Trophoblast cell (in vitro differentiated cells and primary cell): ENCODE measurements around the gene BOK.

Experiments
- DNase-seq, 2 donors: peaks; one replicate each; pipeline ENCODE4 v3.0.0-alpha.2; 2016
- H2AFZ ChIP-seq: 2 replicates; pipeline ENCODE4 v1.6.1; 2013; ENCODE audit warnings: low read length, moderate library complexity, mild to moderate bottlenecking; ENCODE audit not compliant: insufficient read depth, poor library complexity
- H2AK5ac ChIP-seq: 2 replicates; pipeline ENCODE4 v1.6.1; 2013; ENCODE audit warnings: mild to moderate bottlenecking, low read length
- H2BK120ac ChIP-seq: 2 replicates; pipeline ENCODE4 v1.6.1; 2013; ENCODE audit warnings: low read length, mild to moderate bottlenecking, moderate library complexity; ENCODE audit not compliant: insufficient read depth, poor library complexity
- H2BK12ac ChIP-seq: 2 replicates; pipeline ENCODE4 v1.6.1; 2013; ENCODE audit warnings: mild to moderate bottlenecking, low read length, moderate library complexity
- H2BK5ac ChIP-seq: 2 replicates; pipeline ENCODE4 v1.6.1; 2013; ENCODE audit warnings: low read length, low read depth, moderate library complexity, mild to moderate bottlenecking; ENCODE audit not compliant: poor library complexity
- H3K14ac ChIP-seq: 2 replicates; pipeline ENCODE4 v1.6.1; 2013; ENCODE audit warnings: mild to moderate bottlenecking, low read length
- H3K18ac ChIP-seq: 2 replicates; pipeline ENCODE4 v1.6.1; 2013; ENCODE audit warnings: mild to moderate bottlenecking, low read length
- H3K23ac ChIP-seq: 2 replicates; pipeline ENCODE4 v1.6.1; 2013; ENCODE audit warnings: low read length
- H3K27ac ChIP-seq: 2 replicates; pipeline ENCODE4 v1.5.1; 2013; ENCODE audit warnings: low read depth, mild to moderate bottlenecking, inconsistent platforms, low read length, moderate library complexity
- H3K27me3 ChIP-seq: 2 replicates; pipeline ENCODE4 v1.6.1; 2013; ENCODE audit warnings: inconsistent platforms, mild to moderate bottlenecking, low read length, moderate library complexity; ENCODE audit not compliant: insufficient read depth
- H3K36me3 ChIP-seq, 2 experiments: 1 replicate in 1 of 2; 2 replicates in 1 of 2; pipeline ENCODE4 v1.6.1; 2013; ENCODE audit warnings: low read length in 2 of 2, mild to moderate bottlenecking in 2 of 2, moderate library complexity in 1 of 2; ENCODE audit not compliant: insufficient read depth in 2 of 2, control insufficient read depth in 1 of 2
- H3K4ac ChIP-seq: 2 replicates; pipeline ENCODE4 v1.6.1; 2013; ENCODE audit warnings: low read depth, mild to moderate bottlenecking, low read length, moderate library complexity
- H3K4me1 ChIP-seq, 2 experiments: 1 replicate in 1 of 2; 2 replicates in 1 of 2; pipeline ENCODE4 v1.6.1; 2013; ENCODE audit warnings: low read length in 2 of 2, mild to moderate bottlenecking in 2 of 2, moderate library complexity in 1 of 2; ENCODE audit not compliant: insufficient read depth in 2 of 2, control insufficient read depth in 1 of 2
- H3K4me2 ChIP-seq: 2 replicates; pipeline ENCODE4 v1.6.1; 2013; ENCODE audit warnings: inconsistent platforms, mild to moderate bottlenecking, low read length, moderate library complexity
- H3K4me3 ChIP-seq: 2 replicates; pipeline ENCODE4 v1.5.1; 2013; ENCODE audit warnings: mild to moderate bottlenecking, low read depth, low read length, inconsistent platforms
- H3K79me1 ChIP-seq: one replicate; pipeline ENCODE4 v1.6.1; 2013; ENCODE audit warnings: low read length
- H3K79me2 ChIP-seq: 2 replicates; pipeline ENCODE4 v1.6.1; 2013; ENCODE audit warnings: low read length, mild to moderate bottlenecking; ENCODE audit not compliant: control insufficient read depth, insufficient read depth, poor library complexity
- H3K9ac ChIP-seq: 2 replicates; pipeline ENCODE4 v1.6.1; 2013; ENCODE audit warnings: mild to moderate bottlenecking, low read length
- H3K9me3 ChIP-seq: 2 replicates; pipeline ENCODE4 v1.6.1; 2013; ENCODE audit warnings: low read depth, mild to moderate bottlenecking, control low read depth, inconsistent platforms, low read length; ENCODE audit not compliant: insufficient read depth
- H4K12ac ChIP-seq: 2 replicates; pipeline ENCODE4 v1.6.1; 2013; ENCODE audit warnings: low read depth, mild to moderate bottlenecking, low read length, moderate library complexity
- H4K8ac ChIP-seq: 2 replicates; pipeline ENCODE4 v1.6.1; 2013; ENCODE audit warnings: low read depth, mild to moderate bottlenecking, low read length, moderate library complexity
- H4K91ac ChIP-seq: one replicate; pipeline ENCODE4 v1.6.1; 2013; ENCODE audit warnings: low read depth, mild to moderate bottlenecking, low read length, moderate library complexity
- WGBS: extraction: QIAGEN DNeasy Blood & Tissue Kit; methylation state at CpG from one replicate; pipeline ENCODE4 v1.1.7; 2013; ENCODE audit warnings: missing lambda C conversion rate; ENCODE audit not compliant: insufficient read length, insufficient coverage; ENCODE audit errors: extremely low coverage; 5-methylcytosine and 5-hydroxymethylcytosine counted together

BOK gene

DNA sequence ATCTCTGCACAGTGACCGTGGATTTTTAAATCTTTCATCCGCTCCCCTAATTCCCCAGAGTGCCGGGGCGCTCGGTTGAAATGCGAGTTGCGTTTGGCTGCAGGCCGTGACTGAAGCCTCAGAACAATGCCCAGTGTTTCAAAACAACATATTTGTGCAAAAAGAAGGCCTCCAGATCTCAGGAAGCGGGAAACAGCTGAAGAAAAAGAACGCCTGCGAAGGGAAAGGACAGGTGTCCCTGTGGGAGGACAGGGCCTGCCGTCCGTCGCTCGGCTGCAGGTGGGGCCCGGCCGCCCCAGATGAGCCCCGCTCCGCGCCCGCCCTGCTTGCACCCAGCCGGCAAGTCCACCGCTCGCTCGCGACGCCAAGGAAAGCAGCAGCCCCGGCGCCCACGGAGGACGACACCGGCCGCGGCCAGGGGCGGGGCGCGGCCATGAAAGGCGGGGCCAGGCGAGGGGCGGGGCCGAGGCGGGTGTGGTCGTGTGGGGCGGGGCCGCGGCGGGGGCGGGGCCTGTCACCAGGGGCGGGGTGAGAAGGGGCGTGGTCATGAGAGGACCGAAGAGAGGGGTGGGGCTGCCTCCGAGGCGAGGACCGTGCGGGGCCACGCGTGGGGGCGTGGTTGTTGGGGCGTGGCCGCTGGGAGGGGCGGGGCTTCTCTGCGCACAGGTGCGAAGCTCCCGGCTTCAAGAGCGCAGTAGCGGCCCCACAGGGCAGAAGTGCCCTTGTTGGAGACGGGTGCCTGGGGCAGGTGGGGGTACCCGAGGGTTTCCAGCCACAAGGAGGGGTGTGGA lies 17.6 kb upstream of the BOK start:
- Histone ChIP-seq H4K8ac (peak overlapping the region; percentile 71), H2AK5ac (no peak overlapping the region), H3K4me3 (no peak overlapping the region), H3K9me3 (peaks cover 6% of the 10 kb centered on the region), H2BK5ac (no peak overlapping the region), H3K4me2 (peak overlapping the region; percentile 50), H3K79me1 (peaks cover 2% of the 10 kb centered on the region), H2AFZ (peak overlapping the region; percentile 30), H4K12ac (peak overlapping the region; percentile 47), H3K23ac (no peak overlapping the region), H3K4ac (no peak overlapping the region), H3K27me3 (peaks cover 12% of the 10 kb centered on the region), H3K14ac (no peak overlapping the region), H2BK12ac (no peak overlapping the region), H3K27ac (no peak overlapping the region), H3K4me1 (peaks cover 21 to 23% of the 10 kb centered on the region in 2 experiments), H3K18ac (no peak overlapping the region), H3K79me2 (no peaks in the 10 kb centered on the region), H4K91ac (no peak overlapping the region), H2BK120ac (peak overlapping the region; percentile 43), H3K36me3 (peaks cover 0 to 2% of the 10 kb centered on the region in 2 experiments), H3K9ac (no peak overlapping the region)
- no CpG with 5 or more reads among the region's 68 CpGs for WGBS
- peak; percentile 46 to 67 for DNase-seq

DNA sequence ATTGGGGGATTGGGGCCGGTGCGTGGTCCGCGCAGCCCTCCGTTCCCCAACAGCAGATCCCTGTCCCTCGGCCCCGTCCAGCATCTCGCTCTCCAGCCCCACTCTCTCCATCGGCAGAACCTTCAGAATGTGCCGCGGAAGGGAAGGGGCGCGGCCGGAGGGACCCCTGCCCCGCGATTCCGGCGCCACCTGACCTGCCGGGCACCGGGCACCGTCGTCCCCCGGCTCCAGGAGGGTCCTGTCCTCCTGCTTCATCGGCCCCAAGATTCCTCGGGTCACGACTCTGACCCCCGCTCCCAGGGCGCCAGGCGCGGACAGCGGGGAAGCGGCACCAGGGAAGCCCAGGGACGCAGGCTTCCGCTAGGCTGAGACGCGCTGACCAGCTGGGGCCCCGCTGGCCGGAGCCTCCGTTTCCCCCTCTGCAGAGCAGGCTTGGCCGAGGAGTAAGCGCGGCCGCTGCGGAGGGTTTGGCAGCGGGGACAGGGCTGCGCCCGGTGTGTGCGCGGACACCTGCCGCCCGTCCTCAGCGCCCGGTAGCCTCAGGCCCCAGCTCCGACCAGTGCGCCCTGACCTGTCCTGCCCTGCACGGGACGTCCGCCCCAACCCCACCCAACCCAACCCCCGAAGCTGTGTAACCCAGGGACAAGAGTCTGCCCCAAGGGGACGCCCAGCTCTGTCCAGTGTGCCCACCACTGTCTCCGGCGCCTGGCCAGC lies 16.8 kb upstream of the BOK start:
- Histone ChIP-seq H3K18ac (no peak overlapping the region), H2BK120ac (no peak overlapping the region), H4K91ac (no peak overlapping the region), H2BK5ac (no peak overlapping the region), H3K36me3 (peaks cover 0 to 2% of the 10 kb centered on the region in 2 experiments), H3K23ac (no peak overlapping the region), H3K14ac (no peak overlapping the region), H3K9me3 (peaks cover 6% of the 10 kb centered on the region), H3K27me3 (peaks cover 12% of the 10 kb centered on the region), H3K4me3 (no peak overlapping the region), H3K4me1 (peaks cover 23 to 27% of the 10 kb centered on the region in 2 experiments), H2AFZ (peak overlapping the region; percentile 23), H3K79me1 (peaks cover 4% of the 10 kb centered on the region), H3K9ac (no peak overlapping the region), H3K4me2 (peak overlapping the region; percentile 50), H3K27ac (no peak overlapping the region), H3K79me2 (peaks cover under 1% of the 10 kb centered on the region), H2BK12ac (no peak overlapping the region), H3K4ac (no peak overlapping the region), H4K8ac (no peak overlapping the region), H4K12ac (no peak overlapping the region), H2AK5ac (no peak overlapping the region)
- DNase-seq, result no peak
- no CpG with 5 or more reads among the region's 62 CpGs for WGBS

DNA sequence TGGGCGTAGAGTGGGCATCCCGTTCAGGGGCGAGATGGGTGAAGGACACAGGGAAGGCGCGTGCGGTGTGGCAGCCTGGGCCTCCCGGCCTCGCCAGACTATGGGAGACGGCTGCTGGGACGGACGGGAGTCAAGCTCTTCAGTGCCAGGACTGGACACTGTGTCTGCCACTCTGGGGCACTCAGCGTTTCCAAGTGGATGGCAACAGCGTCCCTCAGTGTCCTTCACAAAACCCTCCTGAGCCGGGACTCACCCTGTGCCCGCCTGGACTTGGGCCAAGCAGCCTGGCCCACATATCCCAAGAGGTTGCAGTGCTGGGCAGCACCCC lies 16.3 kb upstream of the BOK start:
- no CpG with 5 or more reads among the region's 15 CpGs for WGBS

DNA sequence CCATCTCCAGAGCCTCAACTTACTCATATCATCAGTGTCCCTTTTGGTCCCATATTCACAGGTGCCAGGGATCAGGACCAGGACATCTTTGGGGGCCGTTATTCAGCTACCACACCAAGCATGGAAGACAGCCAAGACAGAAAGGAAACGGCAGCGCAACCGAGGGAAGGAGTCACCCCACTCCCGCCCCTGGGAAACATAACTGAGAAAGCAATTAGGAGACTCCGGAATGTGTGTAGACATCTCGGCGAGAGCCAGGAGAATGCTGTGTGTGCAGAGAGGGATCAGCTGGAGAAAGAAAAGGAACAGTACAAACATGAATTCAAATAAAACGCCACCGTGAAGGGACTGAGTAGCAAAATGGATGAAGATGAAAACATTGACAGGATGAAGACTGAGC lies 13.4 kb upstream of the BOK start:
- Histone ChIP-seq H3K23ac (no peak overlapping the region), H3K9ac (no peak overlapping the region), H3K4me3 (no peak overlapping the region), H3K79me2 (peaks cover 2% of the 10 kb centered on the region), H3K36me3 (peaks cover 0 to 2% of the 10 kb centered on the region in 2 experiments), H2AFZ (no peak overlapping the region), H3K18ac (no peak overlapping the region), H3K14ac (no peak overlapping the region), H3K4me1 (peaks cover 31 to 38% of the 10 kb centered on the region in 2 experiments), H3K9me3 (peaks cover 7% of the 10 kb centered on the region), H4K12ac (no peak overlapping the region), H3K27me3 (peaks cover 12% of the 10 kb centered on the region), H2AK5ac (no peak overlapping the region), H2BK12ac (no peak overlapping the region), H2BK120ac (no peak overlapping the region), H3K27ac (no peak overlapping the region), H4K8ac (no peak overlapping the region), H3K4ac (no peak overlapping the region), H4K91ac (no peak overlapping the region), H3K4me2 (no peak overlapping the region), H2BK5ac (no peak overlapping the region), H3K79me1 (peaks cover 14% of the 10 kb centered on the region)
- no CpG with 5 or more reads among the region's 10 CpGs for WGBS
- no peak for DNase-seq

More for the DNA sequence above, 16.3 kb upstream of the BOK start:
- no peak overlapping the region for H2BK120ac ChIP-seq
- no peak overlapping the region for H4K91ac ChIP-seq
- no peak overlapping the region for H4K12ac ChIP-seq
- H2BK12ac ChIP-seq, result no peak overlapping the region
- peaks cover 12% of the 10 kb centered on the region for H3K27me3 ChIP-seq
- no peak overlapping the region for H3K14ac ChIP-seq
- H3K4me2 ChIP-seq, result no peak overlapping the region
- H3K23ac ChIP-seq, result no peak overlapping the region
- peaks cover 2% of the 10 kb centered on the region for H3K79me2 ChIP-seq
- H3K4ac ChIP-seq, result no peak overlapping the region
- H3K4me3 ChIP-seq, result no peak overlapping the region
- H2AK5ac ChIP-seq, result no peak overlapping the region
- H3K9me3 ChIP-seq, result peaks cover 6% of the 10 kb centered on the region
- H3K36me3 ChIP-seq, result peaks cover 0 to 2% of the 10 kb centered on the region in 2 experiments
- no peak for DNase-seq
- no peak overlapping the region for H3K18ac ChIP-seq
- peaks cover 28 to 30% of the 10 kb centered on the region in 2 experiments for H3K4me1 ChIP-seq
- H3K27ac ChIP-seq, result no peak overlapping the region
- H4K8ac ChIP-seq, result no peak overlapping the region
- no peak overlapping the region for H2AFZ ChIP-seq
- no peak overlapping the region for H3K9ac ChIP-seq
- H3K79me1 ChIP-seq, result peaks cover 6% of the 10 kb centered on the region
- H2BK5ac ChIP-seq, result no peak overlapping the region
